ENCODE results near the gene MAST2.
"Not testable (repeated sequence)": the region's sequence is repeated elsewhere in the genome, so short reads cannot be mapped to it uniquely, and the experiment has no call there.

The MAST2 gene

GRCh38 chr1:46026531-46026930 is 223.1 kb downstream of the MAST2 start:
- DNase-seq (ENCODE audit: low spot score) = no peak

GRCh38 chr1:46027788-46028573 is 224.6 kb downstream of the MAST2 start:
- no peak for DNase-seq (ENCODE audit: low spot score)

GRCh38 chr1:46030074-46030870 is 226.9 kb downstream of the MAST2 start:
- no peak for DNase-seq (ENCODE audit: low spot score)

GRCh38 chr1:46030876-46031660 is 227.7 kb downstream of the MAST2 start:
- DNase-seq (ENCODE audit: low spot score) = peak; percentile 25

- DNase-seq (ENCODE audit: low spot score) = no peak
These were observed 231.4 kb downstream of the MAST2 start for GRCh38 chr1:46034601-46035516.

GRCh38 chr1:46036894-46037839 is 233.8 kb downstream of the MAST2 start:
- peak; percentile 79 for DNase-seq (ENCODE audit: low spot score)

DNA sequence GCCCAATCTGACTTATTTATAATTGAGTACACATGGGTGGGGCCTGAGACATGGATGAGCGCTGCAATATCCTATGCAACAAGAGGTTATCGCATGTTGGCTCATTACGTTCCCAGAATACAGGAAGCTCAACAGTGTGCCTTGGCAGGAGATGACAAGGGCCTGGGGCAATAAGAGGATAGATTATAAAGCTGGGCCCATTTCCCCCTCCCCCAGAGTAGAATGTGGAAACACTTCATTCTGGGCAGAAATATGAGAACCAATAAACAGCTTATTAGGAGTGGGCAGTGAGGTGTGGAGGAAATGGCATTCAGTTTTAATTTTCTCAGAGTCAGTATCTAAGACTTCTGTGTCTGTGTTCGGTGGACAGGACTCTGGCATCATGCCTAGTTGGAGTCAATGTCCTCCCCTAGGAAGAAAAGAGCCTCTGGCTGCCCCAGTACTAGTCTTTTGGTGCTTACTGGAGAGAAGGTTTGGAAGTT is 236.2 kb downstream of the MAST2 start:
- DNase-seq (ENCODE audit: low spot score) = no peak

GRCh38 chr1:46041551-46041950 is 238.1 kb downstream of the MAST2 start:
- no peak for DNase-seq (ENCODE audit: low spot score)

DNA sequence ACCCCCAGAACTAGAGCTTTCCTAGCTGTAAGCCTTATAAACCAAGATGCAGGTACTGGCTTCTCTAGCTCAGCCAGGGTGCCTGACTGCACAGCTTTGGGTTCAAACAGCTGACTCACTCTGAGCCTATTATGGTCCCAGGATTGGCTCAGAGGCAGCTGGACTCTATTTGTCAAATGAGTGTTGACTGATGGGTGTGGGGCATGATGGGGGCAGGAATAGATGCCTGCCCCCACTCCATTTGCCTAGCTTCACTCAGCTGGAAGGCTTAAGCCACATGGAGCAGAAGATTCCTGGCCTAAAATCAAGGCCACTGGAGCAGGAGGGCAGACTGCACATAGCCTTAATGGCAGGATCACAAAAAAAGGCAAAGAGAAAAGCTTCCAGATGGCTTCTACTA is 238.6 kb downstream of the MAST2 start:
- DNase-seq (ENCODE audit: low spot score) = no peak

DNA sequence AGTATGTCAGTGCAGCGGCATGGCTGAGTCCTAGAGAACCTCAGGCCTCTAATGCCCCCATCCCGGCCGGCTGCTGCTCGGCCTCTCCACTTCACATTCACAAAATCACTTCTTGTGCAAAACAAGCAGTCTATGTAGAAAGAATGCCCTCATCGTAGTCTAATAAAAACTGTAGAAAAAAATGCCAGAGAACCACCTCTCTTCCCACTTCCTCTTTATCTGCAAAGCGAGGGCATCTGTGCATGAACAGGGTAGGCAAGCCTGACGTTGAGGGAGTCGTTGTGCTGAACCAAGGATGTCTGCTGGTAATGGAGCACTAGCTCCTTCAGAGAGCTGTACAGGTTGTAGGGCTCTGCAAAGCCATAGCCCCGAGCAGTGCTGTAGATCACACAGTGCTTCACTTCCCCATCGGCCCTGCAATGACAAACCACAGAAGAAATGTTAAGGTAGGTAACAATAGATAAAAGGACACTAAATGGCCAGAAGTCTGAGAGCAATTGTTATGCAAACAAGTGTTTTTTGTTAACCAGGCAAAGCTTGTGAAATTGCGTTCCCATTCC is 240.1 kb downstream of the MAST2 start:
- no peak for DNase-seq (ENCODE audit: low spot score)

GRCh38 chr1:46044116-46044515 is 240.7 kb downstream of the MAST2 start:
- DNase-seq (ENCODE audit: low spot score) = no peak

DNA sequence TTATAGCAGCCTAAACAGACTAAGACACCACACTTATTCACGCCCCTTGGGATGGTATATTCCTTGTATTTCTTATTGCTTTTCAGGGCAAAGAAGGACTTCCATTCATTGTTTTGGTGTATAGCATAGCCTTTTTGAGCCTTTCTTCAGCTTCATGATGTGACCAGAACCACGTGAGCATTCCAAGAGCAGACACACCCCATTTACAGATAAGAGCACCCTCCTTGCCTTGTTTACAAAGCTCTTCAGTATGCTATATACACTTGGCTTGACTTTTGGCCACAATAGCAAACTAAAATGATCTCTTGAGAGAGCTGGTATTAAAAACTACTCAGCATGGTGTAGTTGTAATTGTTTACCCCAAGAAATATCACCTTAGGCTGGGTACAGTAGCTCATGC is 250.3 kb downstream of the MAST2 start:
- DNase-seq (ENCODE audit: low spot score) = no peak

GRCh38 chr1:46056325-46056724 is 252.9 kb downstream of the MAST2 start:
- no peak for DNase-seq (ENCODE audit: low spot score)

DNA sequence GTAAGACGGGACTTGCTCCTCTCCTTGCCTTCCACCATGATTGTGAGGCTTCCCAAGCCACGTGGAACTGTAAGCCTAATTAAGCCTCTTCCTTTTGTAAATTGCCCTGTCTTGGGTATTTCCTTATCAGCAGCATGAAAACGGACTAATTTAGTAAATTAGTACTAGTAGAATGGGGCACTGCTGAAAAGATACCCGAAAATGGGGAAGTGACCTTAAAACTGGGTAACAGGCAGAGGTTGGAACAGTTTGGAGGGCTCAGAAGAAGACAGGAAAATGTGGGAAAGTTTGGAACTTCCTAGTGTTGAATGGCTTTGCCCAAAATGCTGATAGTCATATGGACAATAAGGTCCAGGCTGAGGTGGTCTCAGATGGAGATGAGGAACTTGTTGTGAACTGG is 253.8 kb downstream of the MAST2 start:
- not testable (repeated sequence) for DNase-seq (ENCODE audit: low spot score)

GRCh38 chr1:46057781-46058180 is 254.4 kb downstream of the MAST2 start:
- DNase-seq (ENCODE audit: low spot score) = no peak

DNA sequence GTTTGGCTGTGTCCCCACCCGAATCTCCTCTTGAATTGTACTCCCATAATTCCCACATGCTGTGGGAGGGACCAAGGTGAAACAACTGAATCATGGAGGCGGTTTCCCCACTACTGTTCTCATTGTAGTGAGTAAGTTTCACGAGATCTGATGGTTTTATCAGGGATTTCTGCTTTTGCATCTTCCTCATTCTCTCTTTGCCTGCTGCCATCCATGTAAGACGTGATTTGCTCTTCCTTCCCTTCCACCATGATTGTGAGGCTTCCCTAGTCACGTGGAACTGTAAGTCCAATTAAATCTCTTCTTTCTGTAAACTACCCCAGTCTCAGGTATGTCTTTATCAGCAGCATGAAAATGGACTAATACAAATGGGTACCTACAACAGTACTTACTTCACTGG is 255.5 kb downstream of the MAST2 start:
- DNase-seq (ENCODE audit: low spot score) = no peak

DNA sequence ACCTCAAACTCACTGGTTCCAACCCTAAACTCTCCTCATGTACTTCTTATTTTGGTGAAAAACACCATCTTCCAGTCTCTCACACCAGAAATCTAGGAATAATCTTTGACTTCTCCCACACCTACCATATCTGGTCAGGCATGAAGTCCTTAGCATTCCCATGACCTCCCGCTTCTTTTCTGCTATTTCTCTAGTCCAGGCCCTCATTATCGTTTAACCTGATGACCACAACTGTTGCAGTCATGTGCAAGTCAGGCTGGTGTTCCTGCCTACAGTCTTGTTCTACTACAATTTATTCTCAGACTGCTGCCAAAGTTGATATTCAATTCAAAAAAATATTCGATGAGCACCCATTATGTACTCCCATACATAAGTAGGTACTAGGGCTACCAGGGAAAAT is 257.7 kb downstream of the MAST2 start:
- DNase-seq (ENCODE audit: low spot score) = no peak

DNA sequence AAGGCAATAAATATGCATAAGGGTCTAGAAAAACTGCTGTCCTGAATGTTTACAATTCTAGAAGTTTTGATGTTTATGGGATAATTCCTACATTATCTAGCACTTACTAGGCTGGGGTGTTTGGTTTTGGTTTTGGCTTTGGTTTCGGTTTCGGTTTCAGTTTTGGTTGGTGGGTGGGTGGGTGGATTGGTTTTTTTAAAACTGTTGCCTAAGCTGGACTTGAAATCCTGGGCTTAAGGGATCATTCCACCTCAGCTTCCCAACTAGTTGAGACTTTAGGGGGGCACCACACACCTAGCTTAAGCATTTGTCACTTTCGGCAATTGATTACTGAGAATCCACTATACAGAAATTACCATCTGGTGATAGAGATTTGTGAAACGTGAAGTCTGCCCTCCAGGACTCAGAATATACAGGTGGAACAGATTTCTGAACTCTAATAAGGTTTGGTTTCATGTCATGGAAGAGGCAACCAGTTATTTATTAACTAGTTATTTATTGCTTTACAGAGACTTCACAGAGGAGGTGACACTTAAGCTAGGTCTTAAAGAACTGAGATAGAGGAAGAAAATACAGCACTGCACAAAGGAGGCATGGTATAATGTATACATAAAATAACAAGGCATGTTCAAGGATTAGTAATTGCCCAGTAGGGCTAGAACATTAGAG is 259.4 kb downstream of the MAST2 start:
- no peak for DNase-seq (ENCODE audit: low spot score)

- DNase-seq (ENCODE audit: low spot score) = no peak
These were observed 261.3 kb downstream of the MAST2 start for GRCh38 chr1:46064708-46065107.

Data from RKO (cell line).